Measurements from ENCODE around the gene RLBP1.

GRCh38 chr15:89243691-89244573 is 22.6 kb upstream of the RLBP1 start, which contains the start of gene FANCI:
- TF ChIP-seq POLR2AphosphoS5 (IDR thresholded peaks at IDR 0.05; ENCODE audit: low read depth, low read length) (no peak), POLR2A (IDR thresholded peaks at IDR 0.05; ENCODE audit: low read depth, low read length) (no peak; the same call in 1 of the 2 replicates)

Data from GM12891 (cell line).